Kidney epithelial cell (primary cell): ENCODE results near the gene GCNT1. TPM values are rescaled to one million over a fixed set of nuclear protein-coding genes. Genes with fewer than 3 reads are reported as not detected.

ENCODE experiments used
- DNase-seq: peaks from one replicate; pipeline ENCODE4 v3.0.0-alpha.2; 2010; ENCODE audit warnings: low read depth
- H3K27me3 ChIP-seq: 2 replicates; pipeline ENCODE4 v1.6.0; 2011; ENCODE audit warnings: low read length; ENCODE audit not compliant: control insufficient read depth, insufficient read depth
- H3K36me3 ChIP-seq: 2 replicates; pipeline ENCODE4 v1.5.1; 2011; ENCODE audit warnings: low read length; ENCODE audit not compliant: control insufficient read depth, insufficient read depth
- H3K4me3 ChIP-seq: 2 replicates; pipeline ENCODE4 v1.5.1; 2011; ENCODE audit warnings: low read depth, mild to moderate bottlenecking, control low read depth, low read length
- total RNA-seq: library from RNA; depleted of rRNA; stranded (reverse); fragments of >200 nt; gene quantifications from 2 replicates; pipeline ENCODE4 v1.2.3, GENCODE V29; 2015
- TF ChIP-seq, protein P1 (sequence below): IDR thresholded peaks from 2 replicates; pipeline ENCODE4 v1.5.1; 2011; ENCODE audit warnings: mild to moderate bottlenecking, moderate library complexity, low read length, control low read depth, inconsistent platforms; ENCODE audit not compliant: insufficient read depth, poor library complexity, severe bottlenecking

The GCNT1 gene
- total RNA-seq, 1 donor from 2014 or later: 2.7 TPM

DNA sequence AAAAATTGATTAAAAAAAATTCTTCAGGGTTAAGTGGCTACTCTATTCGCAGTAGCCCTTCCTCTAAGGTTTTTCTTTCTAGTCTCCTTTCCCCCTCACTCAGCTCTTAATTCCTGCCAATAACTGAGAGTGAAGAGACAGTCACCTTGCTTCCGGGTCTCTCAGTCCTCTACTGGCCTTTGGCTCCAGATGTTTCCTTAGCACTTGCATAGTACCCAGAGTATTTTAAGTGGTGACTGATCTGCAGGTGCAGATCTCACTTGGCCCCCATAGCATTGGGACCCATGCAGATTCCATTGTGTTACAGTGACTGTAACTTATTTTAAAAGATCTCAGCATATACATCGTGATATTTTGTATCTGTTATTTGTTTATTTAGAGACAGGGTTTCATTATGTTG, 66.2 kb downstream of the GCNT1 start:
- TF ChIP-seq, protein P1, sequence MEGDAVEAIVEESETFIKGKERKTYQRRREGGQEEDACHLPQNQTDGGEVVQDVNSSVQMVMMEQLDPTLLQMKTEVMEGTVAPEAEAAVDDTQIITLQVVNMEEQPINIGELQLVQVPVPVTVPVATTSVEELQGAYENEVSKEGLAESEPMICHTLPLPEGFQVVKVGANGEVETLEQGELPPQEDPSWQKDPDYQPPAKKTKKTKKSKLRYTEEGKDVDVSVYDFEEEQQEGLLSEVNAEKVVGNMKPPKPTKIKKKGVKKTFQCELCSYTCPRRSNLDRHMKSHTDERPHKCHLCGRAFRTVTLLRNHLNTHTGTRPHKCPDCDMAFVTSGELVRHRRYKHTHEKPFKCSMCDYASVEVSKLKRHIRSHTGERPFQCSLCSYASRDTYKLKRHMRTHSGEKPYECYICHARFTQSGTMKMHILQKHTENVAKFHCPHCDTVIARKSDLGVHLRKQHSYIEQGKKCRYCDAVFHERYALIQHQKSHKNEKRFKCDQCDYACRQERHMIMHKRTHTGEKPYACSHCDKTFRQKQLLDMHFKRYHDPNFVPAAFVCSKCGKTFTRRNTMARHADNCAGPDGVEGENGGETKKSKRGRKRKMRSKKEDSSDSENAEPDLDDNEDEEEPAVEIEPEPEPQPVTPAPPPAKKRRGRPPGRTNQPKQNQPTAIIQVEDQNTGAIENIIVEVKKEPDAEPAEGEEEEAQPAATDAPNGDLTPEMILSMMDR: no peak
- no peaks in the 10 kb centered on the region for H3K27me3 ChIP-seq

DNA sequence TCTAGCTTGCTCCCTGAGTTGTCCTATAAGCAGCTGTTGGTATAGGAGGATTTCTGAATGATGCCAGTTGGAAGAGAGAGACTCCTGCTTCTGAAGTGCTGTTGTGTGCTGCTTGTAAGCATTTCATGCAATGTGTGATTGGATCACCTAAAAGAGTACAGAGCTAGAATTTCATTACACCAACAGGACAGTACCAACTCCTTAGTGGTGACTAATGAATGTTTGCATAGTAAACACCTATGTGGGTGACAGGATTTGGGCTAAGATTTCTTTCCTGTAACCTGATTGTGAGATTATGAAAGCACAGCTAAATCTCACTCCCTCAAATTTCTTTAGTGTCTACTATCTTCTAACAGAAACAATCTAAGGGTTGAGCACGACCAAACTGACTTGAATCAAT, 67.0 kb downstream of the GCNT1 start:
- Histone ChIP-seq H3K4me3 (no peak overlapping the region), H3K36me3 (no peaks in the 10 kb centered on the region), H3K27me3 (no peaks in the 10 kb centered on the region)
- DNase-seq: no peak
- TF ChIP-seq, protein P1: no peak

More for the DNA sequence above, 66.2 kb downstream of the GCNT1 start:
- H3K36me3 ChIP-seq: no peaks in the 10 kb centered on the region
- no peak for DNase-seq
- H3K4me3 ChIP-seq: no peak overlapping the region

DNA sequence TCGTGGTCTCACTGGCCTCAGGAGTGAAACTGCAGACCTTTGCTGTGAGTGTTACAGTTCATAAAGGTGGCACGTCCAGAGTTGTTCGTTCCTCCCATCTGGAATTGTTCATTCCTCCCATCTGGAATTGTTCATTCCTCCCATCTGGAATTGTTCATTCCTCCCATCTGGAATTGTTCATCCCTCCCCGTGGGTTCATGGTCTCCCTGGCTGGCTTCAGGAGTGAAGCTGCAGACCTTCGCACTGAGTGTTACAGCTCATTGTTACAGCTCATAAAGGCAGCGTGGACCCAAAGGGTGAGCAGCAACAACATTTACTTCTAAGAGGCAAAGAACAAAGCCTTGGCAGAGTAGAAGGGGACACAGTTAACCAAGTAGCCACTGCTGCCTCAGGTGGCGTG, 69.1 kb downstream of the GCNT1 start:
- TF ChIP-seq, protein P1: no peak
- Histone ChIP-seq H3K27me3 (no peaks in the 10 kb centered on the region), H3K4me3 (no peak overlapping the region), H3K36me3 (no peaks in the 10 kb centered on the region)
- DNase-seq: no peak

DNA sequence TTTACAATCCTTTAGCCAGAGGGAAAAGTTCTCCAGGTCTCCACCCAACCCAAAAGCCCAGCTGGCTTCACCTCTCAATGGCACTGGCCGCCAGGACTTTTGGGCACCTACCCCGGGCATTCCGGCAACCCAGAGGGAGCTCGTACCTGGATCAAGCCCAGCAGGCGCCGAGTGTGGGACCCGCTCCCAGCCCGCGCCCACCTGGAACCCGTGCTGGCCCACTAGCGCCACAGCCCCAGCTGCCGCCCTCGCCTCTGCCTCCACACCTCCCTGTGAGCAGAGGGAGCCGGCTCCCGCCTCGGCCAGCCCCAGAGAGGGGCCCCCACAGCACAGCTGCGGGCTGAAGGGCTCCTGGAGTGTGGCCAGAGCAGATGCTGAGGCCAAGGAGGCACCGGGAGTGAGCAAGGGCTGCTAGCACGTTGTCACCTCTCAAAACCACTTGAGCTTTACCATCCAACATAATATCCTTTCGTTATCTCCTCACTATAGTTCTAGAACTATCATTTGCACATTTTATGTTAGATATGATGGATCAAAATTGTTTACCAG, 69.7 kb downstream of the GCNT1 start:
- Histone ChIP-seq H3K4me3 (no peak overlapping the region), H3K27me3 (no peaks in the 10 kb centered on the region), H3K36me3 (no peaks in the 10 kb centered on the region)
- TF ChIP-seq, protein P1: no peak
- DNase-seq: no peak

DNA sequence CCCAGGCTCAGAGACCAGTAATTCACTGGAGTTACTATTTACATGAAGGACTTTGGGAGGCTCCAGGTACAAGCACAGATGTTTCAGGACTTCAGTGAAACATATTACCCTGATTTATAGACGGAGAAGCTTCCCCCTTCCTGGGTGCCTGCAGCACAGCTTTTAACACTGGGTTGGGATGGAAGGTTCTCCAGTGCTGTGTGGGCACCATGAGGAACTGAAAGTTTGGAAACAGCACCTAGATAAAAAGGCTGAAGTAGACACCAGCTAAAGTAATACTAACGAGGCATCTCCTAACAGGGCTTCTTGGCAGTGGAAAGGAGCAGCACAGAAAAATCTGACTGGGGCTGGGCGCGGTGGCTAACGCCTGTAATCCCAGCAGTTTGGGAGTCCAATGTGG, 70.7 kb downstream of the GCNT1 start:
- DNase-seq: no peak
- H3K27me3 ChIP-seq: no peaks in the 10 kb centered on the region
- TF ChIP-seq, protein P1: no peak
- H3K36me3 ChIP-seq: no peaks in the 10 kb centered on the region
- no peak overlapping the region for H3K4me3 ChIP-seq

DNA sequence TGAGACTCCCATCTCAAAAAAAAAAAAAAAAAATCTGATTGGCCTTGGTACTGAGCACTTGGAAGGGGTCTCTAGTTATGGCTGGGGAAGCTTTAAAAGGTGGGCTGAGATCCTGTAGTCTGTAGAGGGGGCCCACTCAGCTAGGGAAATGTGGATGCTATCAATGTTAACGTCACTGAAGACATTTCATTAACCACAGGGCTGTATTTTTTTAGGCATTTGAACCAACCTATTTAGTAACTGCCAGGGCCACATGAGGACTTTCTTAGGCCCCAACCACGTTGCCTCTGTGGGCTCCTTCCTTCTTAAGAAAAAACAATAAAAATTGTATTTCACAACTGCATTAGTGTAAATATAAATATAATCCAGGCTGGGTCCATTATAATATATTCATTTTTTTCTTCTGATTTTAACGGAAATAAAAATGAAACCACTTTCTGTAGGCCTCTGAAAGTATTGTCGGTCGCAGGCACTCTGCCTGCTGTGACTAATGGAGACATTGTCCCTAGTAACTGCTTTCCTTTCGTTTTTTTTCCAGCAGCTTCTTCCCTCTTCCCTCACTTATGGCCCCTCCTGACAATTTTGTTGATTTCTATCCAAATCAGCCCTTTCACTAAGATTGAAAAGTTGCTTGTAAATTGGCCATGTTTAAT, 71.6 kb downstream of the GCNT1 start:
- Histone ChIP-seq H3K36me3 (no peaks in the 10 kb centered on the region), H3K4me3 (no peak overlapping the region), H3K27me3 (no peaks in the 10 kb centered on the region)
- no peak for DNase-seq
- TF ChIP-seq, protein P1: no peak
